GM21367 (cell line): ENCODE results near the gene TMEM255A.

Experiments used
- ATAC-seq: cut with Tn5 transposase; IDR thresholded peaks from one replicate; pipeline ENCODE4 v1.9.1; 2021; ENCODE audit not compliant: unreplicated experiment

TMEM255A gene

DNA sequence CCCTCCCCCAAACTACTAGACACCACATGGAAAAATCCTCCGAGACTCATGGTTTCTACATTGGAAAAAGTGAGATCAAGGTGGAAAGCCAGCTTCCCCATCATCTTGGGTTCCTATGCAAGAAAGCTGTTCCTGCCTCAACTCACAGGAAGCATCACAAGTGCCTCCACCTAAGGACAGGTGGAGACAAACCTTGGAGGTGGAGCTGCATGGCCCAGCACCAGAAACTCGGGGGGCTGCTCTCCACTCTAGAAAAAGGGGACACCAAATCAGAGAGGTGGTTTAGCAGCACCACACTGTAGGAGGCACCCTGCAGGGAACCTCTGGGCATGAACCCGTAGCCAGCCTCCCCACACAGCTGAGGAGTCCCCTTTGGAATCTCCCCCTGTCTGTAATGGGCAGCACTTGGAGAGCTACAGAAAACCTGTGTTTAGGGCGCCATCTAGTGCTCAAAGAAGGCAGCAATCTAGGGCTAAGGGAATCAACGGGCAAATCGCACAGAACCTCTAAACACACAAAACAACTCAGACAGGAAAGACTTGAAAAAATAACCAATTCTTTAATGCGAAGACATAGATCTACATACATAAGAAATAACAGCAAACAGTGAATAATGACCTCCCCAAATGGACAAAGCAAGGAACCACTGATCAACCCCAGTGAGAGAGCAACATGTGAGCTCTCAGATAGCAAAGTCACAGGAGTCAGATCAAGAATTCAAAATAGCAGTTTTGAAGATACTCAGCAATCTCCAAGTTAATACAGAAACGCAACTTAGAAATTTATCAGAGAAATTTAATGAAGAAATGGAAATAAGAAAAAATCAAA, 97.6 kb downstream of the TMEM255A start:
- ATAC-seq: no peak
